H9 (cell line): ENCODE results near the gene OPRD1. TPM values are rescaled to one million over a fixed set of nuclear protein-coding genes. Genes with fewer than 3 reads are reported as not detected.

ENCODE experiments used
- DNase-seq: peaks from one replicate; pipeline ENCODE4 v3.0.0-alpha.2; 2017
- H2AFZ ChIP-seq: one replicate; pipeline ENCODE4 v1.6.1; 2013; ENCODE audit warnings: mild to moderate bottlenecking, low read length, control low read depth, moderate library complexity
- H2AK5ac ChIP-seq: 2 replicates; pipeline ENCODE4 v1.6.1; 2013; ENCODE audit warnings: low read length, control low read depth, mixed read lengths; ENCODE audit not compliant: insufficient read length
- H2BK120ac ChIP-seq: one replicate; pipeline ENCODE4 v1.6.1; 2013; ENCODE audit warnings: low read depth, mild to moderate bottlenecking, low read length, control low read depth, inconsistent platforms; ENCODE audit not compliant: poor library complexity, severe bottlenecking
- H2BK12ac ChIP-seq: 2 replicates; pipeline ENCODE4 v1.6.1; 2013; ENCODE audit warnings: low read length, control low read depth, mixed read lengths, low read depth; ENCODE audit not compliant: insufficient read length
- H2BK15ac ChIP-seq: 2 replicates; pipeline ENCODE4 v1.6.1; 2013; ENCODE audit warnings: low read depth, low read length, control low read depth
- H2BK20ac ChIP-seq: one replicate; pipeline ENCODE4 v1.6.1; 2013; ENCODE audit warnings: low read depth, mild to moderate bottlenecking, low read length, control low read depth, inconsistent platforms; ENCODE audit not compliant: poor library complexity, severe bottlenecking
- H2BK5ac ChIP-seq: 2 replicates; pipeline ENCODE4 v1.6.1; 2013; ENCODE audit warnings: low read length, control low read depth, mixed read lengths; ENCODE audit not compliant: insufficient read length
- H3K14ac ChIP-seq: 2 replicates; pipeline ENCODE4 v1.6.1; 2013; ENCODE audit warnings: low read length, control low read depth; ENCODE audit not compliant: insufficient read depth
- H3K18ac ChIP-seq: 2 replicates; pipeline ENCODE4 v1.6.1; 2013; ENCODE audit warnings: low read depth, mild to moderate bottlenecking, mixed read lengths, low read length, control low read depth; ENCODE audit not compliant: insufficient read length
- H3K23ac ChIP-seq: 2 replicates; pipeline ENCODE4 v1.6.1; 2013; ENCODE audit warnings: low read length, control low read depth, mixed read lengths, low read depth; ENCODE audit not compliant: insufficient read length
- H3K23me2 ChIP-seq: 2 replicates; pipeline ENCODE4 v1.6.1; 2013; ENCODE audit warnings: low read depth, mild to moderate bottlenecking, mixed read lengths, low read length, control low read depth; ENCODE audit not compliant: insufficient read length, poor library complexity, severe bottlenecking
- H3K27ac ChIP-seq: 2 replicates; pipeline ENCODE4 v1.5.1; 2013; ENCODE audit warnings: low read length, control low read depth, mixed read lengths, low read depth; ENCODE audit not compliant: insufficient read length
- H3K27me3 ChIP-seq: 2 replicates; pipeline ENCODE4 v1.6.1; 2013; ENCODE audit warnings: low read length, control low read depth, inconsistent platforms; ENCODE audit not compliant: insufficient read depth
- H3K4ac ChIP-seq: 2 replicates; pipeline ENCODE4 v1.6.1; 2013; ENCODE audit warnings: low read depth, mild to moderate bottlenecking, control low read depth, inconsistent platforms, low read length, moderate library complexity
- H3K4me1 ChIP-seq: 2 replicates; pipeline ENCODE4 v1.6.1; 2013; ENCODE audit warnings: low read length, control low read depth, inconsistent platforms; ENCODE audit not compliant: insufficient read depth
- H3K4me2 ChIP-seq: 2 replicates; pipeline ENCODE4 v1.6.1; 2013; ENCODE audit warnings: low read length, control low read depth, mixed read lengths; ENCODE audit not compliant: insufficient read length, insufficient read depth
- H3K56ac ChIP-seq: 2 replicates; pipeline ENCODE4 v1.6.1; 2013; ENCODE audit warnings: low read depth, mild to moderate bottlenecking, mixed read lengths, low read length, control low read depth; ENCODE audit not compliant: insufficient read length
- H3K79me1 ChIP-seq: 2 replicates; pipeline ENCODE4 v1.6.1; 2013; ENCODE audit warnings: low read depth, mild to moderate bottlenecking, moderate library complexity, low read length, control low read depth, inconsistent platforms; ENCODE audit not compliant: insufficient read depth, poor library complexity, severe bottlenecking
- H3K79me2 ChIP-seq: 2 replicates; pipeline ENCODE4 v1.6.1; 2013; ENCODE audit warnings: low read length, control low read depth, inconsistent platforms; ENCODE audit not compliant: insufficient read depth
- H3K9ac ChIP-seq: 2 replicates; pipeline ENCODE4 v1.6.1; 2013; ENCODE audit warnings: low read length, control low read depth, mixed read lengths; ENCODE audit not compliant: insufficient read length; ENCODE audit errors: extremely low read depth
- H3K9me3 ChIP-seq: one replicate; pipeline ENCODE4 v1.6.1; 2013; ENCODE audit warnings: low read depth, low read length, inconsistent platforms; ENCODE audit not compliant: control insufficient read depth
- H3T11ph ChIP-seq: one replicate; pipeline ENCODE4 v1.6.1; 2013; ENCODE audit warnings: mild to moderate bottlenecking, low read length, control low read depth, inconsistent platforms
- H4K20me1 ChIP-seq: one replicate; pipeline ENCODE4 v1.6.1; 2013; ENCODE audit not compliant: control insufficient read depth, insufficient read length, insufficient read depth
- H4K5ac ChIP-seq: 2 replicates; pipeline ENCODE4 v1.6.1; 2013; ENCODE audit warnings: low read depth, mild to moderate bottlenecking, mixed read lengths, low read length, control low read depth; ENCODE audit not compliant: insufficient read length
- H4K8ac ChIP-seq: replicated peaks from 2 replicates; pipeline ENCODE4 v1.6.1; 2013; ENCODE audit warnings: low read length, control low read depth, mixed read lengths, low read depth; ENCODE audit not compliant: insufficient read length
- H4K91ac ChIP-seq: 2 replicates; pipeline ENCODE4 v1.6.1; 2013; ENCODE audit warnings: low read depth, mild to moderate bottlenecking, moderate library complexity, mixed read lengths, low read length, control low read depth; ENCODE audit not compliant: insufficient read length
- H3K27ac Mint-ChIP-seq, 3 experiments: 2 replicates in 2 of 3; 3 replicates in 1 of 3; pipeline ENCODE4 v1.8.0; 2020 to 2021; ENCODE audit warnings: mixed read lengths in 3 of 3, mild to moderate bottlenecking in 1 of 3, moderate library complexity in 1 of 3
- H3K27me3 Mint-ChIP-seq: 2 replicates; pipeline ENCODE4 v1.8.0; 2021; ENCODE audit warnings: low read depth, mild to moderate bottlenecking, moderate library complexity, mixed read lengths
- H3K36me3 Mint-ChIP-seq, 3 experiments: 2 replicates in 2 of 3; 3 replicates in 1 of 3; pipeline ENCODE4 v1.8.0; 2020 to 2021; ENCODE audit warnings: low read depth in 3 of 3, mixed read lengths in 3 of 3; ENCODE audit not compliant: insufficient read depth in 1 of 3
- H3K4me1 Mint-ChIP-seq, 2 experiments: 2 replicates each; pipeline ENCODE4 v1.8.0; 2020; ENCODE audit warnings: mixed read lengths in 2 of 2
- H3K4me3 Mint-ChIP-seq, 2 experiments: 2 replicates in 1 of 2; 3 replicates in 1 of 2; pipeline ENCODE4 v1.8.0; 2020 to 2021; ENCODE audit warnings: mild to moderate bottlenecking in 2 of 2, mixed read lengths in 2 of 2, moderate library complexity in 1 of 2
- H3K9me3 Mint-ChIP-seq, 2 experiments: 2 replicates in 1 of 2; 3 replicates in 1 of 2; pipeline ENCODE4 v1.8.0; 2020; ENCODE audit warnings: mild to moderate bottlenecking in 2 of 2, mixed read lengths in 2 of 2, moderate library complexity in 1 of 2
- WGBS: extraction: QIAGEN DNeasy Blood & Tissue Kit; methylation state at CpG from one replicate; pipeline ENCODE4 v1.1.7; 2013; ENCODE audit warnings: missing lambda C conversion rate, low lambda C conversion rate, mixed read lengths; ENCODE audit not compliant: insufficient read length; ENCODE audit errors: extremely low coverage; 5-methylcytosine and 5-hydroxymethylcytosine counted together
- total RNA-seq: library from RNA; stranded (reverse); gene quantifications from 2 replicates; pipeline ENCODE4 v1.2.1, GENCODE V29; 2021
- TF ChIP-seq, protein P1 (sequence below): fragments of 200-600 bp; sonication (generic); conservative IDR thresholded peaks from 3 replicates; pipeline ENCODE4 v1.8.0; 2021; ENCODE audit warnings: antibody characterized with exemption, mild to moderate bottlenecking

Gene OPRD1
- total RNA-seq, 1 experiment from 2014 or later = 1.8 TPM

DNA sequence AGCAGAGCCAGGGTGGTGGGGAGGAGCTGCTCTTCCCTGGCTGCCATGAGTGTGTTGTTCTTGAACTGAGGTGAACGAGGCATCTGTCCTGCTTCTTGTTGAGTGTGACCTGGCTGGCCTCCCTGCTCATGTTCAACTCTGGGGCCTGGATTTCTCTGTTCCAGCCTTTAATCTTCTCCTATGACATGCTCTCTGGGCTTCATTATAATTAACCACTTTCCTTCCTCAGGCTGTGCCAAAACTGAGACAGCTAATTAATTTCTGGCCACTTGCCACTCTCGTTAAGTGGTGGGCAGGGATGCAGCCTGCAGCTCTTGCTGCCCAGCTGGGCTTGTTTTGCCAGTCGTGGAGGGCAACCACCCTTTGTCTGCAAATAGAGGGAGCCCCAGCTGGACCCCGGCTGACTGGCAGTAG, 23.3 kb downstream of the OPRD1 start:
- WGBS = no CpG with 5 or more reads among the region's 4 CpGs
- H3K9me3 ChIP-seq = no peaks in the 10 kb centered on the region
- no peak overlapping the region for H3K27ac Mint-ChIP-seq

More for the DNA sequence above, 23.3 kb downstream of the OPRD1 start:
- H2BK20ac ChIP-seq = no peak overlapping the region
- H3K9me3 Mint-ChIP-seq = peaks cover 0 to 3% of the 10 kb centered on the region in 2 experiments; a peak in 1 of 5 replicates
- no peaks in the 10 kb centered on the region for H3K4me1 ChIP-seq
- H4K8ac ChIP-seq = no peak overlapping the region
- H2BK15ac ChIP-seq = no peak overlapping the region
- H3K14ac ChIP-seq = no peak overlapping the region
- H3K36me3 Mint-ChIP-seq = no peaks in the 10 kb centered on the region; a peak in 1 of 7 replicates
- peaks cover 0 to 2% of the 10 kb centered on the region in 2 experiments; a peak in 2 of 4 replicates for H3K4me1 Mint-ChIP-seq
- no peak overlapping the region for H2BK12ac ChIP-seq
- H4K5ac ChIP-seq = no peak overlapping the region
- H3K23me2 ChIP-seq = no peaks in the 10 kb centered on the region
- no peak overlapping the region for H3K9ac ChIP-seq
- H4K20me1 ChIP-seq = no peaks in the 10 kb centered on the region
- no peak overlapping the region for H3K56ac ChIP-seq
- no peaks in the 10 kb centered on the region for H3K79me1 ChIP-seq
- H3T11ph ChIP-seq = no peak overlapping the region
- H3K4me3 Mint-ChIP-seq = no peak overlapping the region
- no peak overlapping the region for H3K23ac ChIP-seq
- no peak overlapping the region for H2BK5ac ChIP-seq
- H3K4ac ChIP-seq = no peak overlapping the region
- H2BK120ac ChIP-seq = no peak overlapping the region
- TF ChIP-seq, protein P1, sequence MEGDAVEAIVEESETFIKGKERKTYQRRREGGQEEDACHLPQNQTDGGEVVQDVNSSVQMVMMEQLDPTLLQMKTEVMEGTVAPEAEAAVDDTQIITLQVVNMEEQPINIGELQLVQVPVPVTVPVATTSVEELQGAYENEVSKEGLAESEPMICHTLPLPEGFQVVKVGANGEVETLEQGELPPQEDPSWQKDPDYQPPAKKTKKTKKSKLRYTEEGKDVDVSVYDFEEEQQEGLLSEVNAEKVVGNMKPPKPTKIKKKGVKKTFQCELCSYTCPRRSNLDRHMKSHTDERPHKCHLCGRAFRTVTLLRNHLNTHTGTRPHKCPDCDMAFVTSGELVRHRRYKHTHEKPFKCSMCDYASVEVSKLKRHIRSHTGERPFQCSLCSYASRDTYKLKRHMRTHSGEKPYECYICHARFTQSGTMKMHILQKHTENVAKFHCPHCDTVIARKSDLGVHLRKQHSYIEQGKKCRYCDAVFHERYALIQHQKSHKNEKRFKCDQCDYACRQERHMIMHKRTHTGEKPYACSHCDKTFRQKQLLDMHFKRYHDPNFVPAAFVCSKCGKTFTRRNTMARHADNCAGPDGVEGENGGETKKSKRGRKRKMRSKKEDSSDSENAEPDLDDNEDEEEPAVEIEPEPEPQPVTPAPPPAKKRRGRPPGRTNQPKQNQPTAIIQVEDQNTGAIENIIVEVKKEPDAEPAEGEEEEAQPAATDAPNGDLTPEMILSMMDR = no peak
- H4K91ac ChIP-seq = no peak overlapping the region
- H2AFZ ChIP-seq = no peak overlapping the region
- no peak for DNase-seq
- H3K27me3 ChIP-seq = no peaks in the 10 kb centered on the region
- H3K79me2 ChIP-seq = no peaks in the 10 kb centered on the region
- no peak overlapping the region for H3K4me2 ChIP-seq
- no peak overlapping the region for H3K27ac ChIP-seq
- H3K27me3 Mint-ChIP-seq = no peaks in the 10 kb centered on the region
- no peak overlapping the region for H2AK5ac ChIP-seq
- H3K18ac ChIP-seq = no peak overlapping the region
